CMK (cell line): ENCODE results near the gene NRXN3.
"Not testable (repeated sequence)": the region's sequence is repeated elsewhere in the genome, so short reads cannot be mapped to it uniquely, and the experiment has no call there.

Experiments
- DNase-seq: peaks from one replicate; pipeline ENCODE4 v3.0.0-alpha.2; 2010; ENCODE audit warnings: low read depth

The NRXN3 gene

DNA sequence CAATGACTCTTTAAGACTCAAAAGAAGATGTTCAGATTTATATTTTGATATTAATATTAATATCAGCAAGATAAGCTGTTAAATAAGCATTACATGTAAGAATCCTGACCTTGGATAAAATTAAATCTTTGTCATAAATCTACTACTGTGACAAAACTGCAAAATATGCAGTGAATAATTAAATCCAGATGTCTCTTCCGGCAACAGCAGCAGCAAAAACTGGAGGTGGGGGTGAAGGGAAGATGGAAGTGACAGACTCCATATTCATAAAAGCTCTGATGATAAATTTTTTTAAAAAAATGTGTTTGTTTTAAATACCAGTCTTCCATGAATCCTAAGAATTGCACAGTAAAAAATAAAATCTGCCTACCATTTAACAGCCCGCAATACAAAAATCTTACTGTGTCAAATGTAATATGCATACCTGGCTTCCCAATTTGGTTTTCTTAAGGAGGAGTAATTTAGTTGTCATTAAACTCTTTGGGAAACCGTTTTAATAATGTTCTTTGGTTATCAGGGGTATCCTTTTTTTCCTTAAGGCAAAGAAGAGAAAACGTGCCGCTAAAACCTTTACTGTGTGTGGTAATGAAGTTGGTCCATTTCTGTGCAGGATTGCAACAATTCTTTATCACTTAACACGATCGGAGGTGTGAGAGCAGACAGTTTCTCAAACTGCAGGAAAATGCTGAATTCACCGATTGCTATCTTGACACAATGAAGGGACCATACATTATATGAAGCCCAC is 1562.9 kb downstream of the NRXN3 start:
- no peak for DNase-seq

DNA sequence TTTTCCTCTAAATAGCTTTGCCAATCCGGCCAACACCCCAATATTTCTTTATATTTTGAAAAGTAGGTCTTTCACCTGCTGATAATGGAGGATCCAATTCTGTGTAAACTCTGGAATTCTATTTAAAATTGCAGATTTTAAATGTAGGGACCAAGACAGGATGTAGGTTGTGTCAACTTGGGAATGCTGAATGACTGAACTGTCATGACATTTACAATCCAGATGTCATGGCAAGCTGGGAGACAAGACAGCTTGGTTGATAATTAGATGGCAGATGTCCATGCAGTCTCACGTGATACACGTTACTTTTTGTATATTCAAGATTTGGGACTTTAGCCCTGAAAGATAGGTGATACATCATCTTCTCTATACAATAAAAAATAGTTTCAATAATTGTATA is 1564.0 kb downstream of the NRXN3 start:
- DNase-seq = no peak

DNA sequence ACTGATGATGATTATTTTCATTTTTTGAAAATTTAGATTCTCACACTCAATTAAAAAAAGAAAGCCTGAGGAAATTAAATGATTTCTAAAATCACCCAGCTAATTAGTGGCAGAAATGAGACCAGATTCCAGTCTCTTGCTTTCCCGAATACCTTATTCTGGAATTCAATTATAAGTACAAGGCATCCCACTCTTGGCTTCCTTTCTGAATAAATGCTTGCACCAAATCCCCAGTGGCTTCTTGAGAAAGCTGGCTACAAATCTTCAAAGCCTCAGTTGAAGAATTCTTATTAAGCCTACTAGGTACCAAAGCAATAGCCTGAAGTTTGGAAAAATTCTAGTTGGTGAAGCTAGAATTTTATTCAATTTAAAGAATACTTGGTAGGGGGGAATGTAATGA is 1564.5 kb downstream of the NRXN3 start:
- DNase-seq = no peak

DNA sequence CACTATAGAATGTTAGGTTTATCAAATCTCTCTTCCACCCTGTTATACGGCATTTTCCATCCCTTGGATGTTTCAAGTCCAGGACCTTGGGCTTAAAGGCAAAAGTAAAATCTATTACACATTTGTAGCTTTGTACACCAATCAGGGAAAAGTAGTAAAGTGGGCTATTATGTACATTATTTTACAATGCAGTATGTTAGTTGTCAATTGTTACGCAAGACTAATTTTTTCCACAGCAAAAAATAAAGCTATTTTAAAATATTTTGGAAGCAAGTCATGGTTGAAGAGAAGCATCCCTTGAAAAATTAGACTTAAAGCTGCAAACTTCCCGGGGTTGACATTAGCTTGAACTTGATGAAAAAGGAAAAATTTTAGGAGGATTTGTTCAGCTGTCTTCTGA is 1564.9 kb downstream of the NRXN3 start:
- DNase-seq = no peak

DNA sequence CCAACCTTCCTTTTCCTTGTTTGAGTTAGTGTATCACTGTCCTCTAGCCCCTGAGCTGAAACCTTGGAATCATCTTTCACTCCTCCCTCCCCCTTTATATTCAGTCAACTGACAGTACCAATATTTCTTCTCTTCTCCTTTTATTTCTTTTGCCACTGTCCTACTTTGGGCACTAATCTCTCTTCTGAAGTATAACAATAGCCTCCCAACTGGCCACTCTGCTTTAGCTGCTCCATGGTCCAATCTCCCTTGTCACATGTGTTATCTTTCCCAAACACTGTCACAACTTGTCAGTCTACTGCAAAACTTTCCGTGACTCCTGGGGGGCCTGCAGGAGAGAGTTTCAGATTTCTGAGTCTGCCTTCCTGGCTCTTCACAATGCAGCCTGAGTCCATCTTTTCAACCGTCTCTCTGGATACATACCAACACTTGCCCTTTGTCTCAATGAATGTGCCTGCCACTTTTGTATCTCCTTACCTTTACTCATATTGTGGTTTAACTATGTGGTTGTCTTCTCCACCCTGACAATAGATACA is 1570.0 kb downstream of the NRXN3 start:
- no peak for DNase-seq

DNA sequence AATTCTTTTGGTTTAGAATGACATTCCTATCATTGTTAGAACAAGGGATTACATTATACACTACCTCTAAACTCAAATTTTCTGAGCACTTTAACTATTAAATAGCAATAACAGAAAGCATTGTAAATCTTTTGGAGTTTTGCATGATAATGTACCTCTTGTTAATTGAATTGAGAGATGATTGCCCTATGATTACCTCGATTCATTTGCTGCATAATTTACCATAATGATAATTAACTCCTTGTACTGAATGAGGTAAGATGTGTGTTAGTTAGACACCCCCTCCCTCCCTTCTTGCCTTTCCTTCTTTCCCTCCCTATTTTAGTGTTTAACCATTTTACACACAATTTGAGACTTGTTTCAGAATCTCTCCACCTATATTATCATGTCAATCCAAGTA is 1572.0 kb downstream of the NRXN3 start:
- no peak for DNase-seq

DNA sequence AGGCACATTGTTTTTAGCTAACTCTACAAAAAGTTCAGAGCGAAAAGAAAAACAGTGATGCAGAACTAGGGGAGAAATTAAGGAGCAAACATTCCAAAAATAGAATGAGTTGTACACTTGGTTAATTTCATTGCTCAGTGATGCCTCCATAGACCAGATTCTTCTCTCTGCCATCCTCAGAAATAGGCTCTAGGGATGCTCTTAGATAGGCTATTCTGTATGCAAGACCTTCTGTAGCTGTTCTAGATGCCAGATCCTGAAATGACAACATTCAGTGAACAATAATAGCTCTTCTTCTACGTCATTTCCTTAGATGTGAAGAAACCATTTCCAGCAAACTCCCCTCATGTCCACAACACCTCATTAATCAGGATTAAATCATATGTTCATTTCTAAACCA is 1574.9 kb downstream of the NRXN3 start:
- DNase-seq = no peak

DNA sequence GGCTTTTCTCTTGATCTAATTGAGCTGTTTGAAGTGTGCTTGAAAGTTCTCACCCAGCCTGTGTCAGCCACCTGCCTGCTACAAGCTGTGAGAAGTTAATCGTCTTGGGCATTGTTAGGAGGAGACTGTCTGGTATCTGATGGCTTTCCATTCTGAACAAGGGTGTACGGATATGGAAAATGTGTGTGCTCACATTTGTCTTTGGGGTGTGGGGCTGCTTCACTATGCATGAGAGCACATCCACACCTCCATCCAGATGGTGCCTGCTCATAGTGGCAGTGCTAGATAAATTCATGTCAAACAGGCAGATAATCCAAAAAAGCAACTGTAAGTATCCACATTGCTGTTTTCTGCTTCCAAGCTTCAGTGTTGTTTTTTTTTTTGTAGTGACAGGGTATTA is 1578.9 kb downstream of the NRXN3 start:
- DNase-seq = no peak

DNA sequence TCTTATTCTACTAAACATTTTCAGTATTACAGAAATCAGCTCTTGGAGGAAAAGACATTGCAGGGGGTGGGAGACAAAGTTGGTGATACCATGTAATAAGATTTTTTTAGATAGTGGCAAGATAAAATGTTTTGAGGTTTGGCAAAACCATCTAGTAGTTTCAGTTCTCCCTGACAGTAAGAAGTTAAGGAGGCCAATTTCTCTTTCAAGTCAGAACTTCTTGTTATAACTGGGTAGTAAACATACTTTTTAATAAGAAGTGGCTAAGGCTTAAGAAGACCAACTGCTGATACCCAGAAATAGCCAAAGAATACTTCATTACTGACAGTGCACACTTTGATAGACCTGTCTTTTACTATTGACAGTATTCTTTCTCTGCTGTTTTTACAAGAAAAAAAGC is 1588.8 kb downstream of the NRXN3 start:
- DNase-seq = no peak

DNA sequence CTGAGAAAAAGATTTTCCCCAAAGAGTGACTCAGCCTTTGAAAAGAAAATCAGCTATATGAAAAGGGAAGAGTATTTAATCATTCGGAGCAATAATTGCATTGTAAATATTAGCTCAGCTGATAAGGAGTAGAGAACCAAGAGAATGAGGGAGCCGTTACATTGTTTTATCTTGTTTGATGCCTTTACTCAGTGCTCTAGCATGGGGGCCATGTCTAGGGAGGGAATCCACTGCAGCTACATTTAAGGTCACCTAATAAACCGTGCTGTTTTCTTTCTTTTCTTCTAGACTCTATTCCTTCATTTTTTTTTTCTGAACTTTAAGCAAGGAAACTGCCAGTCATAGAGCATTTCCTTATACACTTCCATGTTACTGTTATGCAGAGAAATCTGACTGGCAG is 1594.2 kb downstream of the NRXN3 start:
- no peak for DNase-seq

DNA sequence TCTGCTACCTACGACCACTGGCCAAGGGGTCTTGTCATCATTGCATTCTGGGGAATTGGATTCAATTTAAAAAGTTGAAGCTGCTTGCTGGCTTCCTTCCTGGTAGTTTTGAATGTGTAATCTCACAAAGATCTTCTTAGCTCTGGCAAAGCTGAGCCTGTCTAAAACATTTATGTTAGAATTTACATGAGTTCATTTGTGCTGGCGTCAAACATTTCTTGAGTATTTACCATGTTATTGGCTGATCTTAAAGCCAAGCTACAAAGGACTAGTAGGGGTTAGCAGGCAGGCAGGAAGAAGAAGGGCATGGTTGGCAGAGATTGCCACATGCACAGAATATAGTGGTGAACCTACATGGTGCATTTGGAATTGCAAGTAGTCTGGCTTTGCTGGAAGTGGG is 1596.3 kb downstream of the NRXN3 start:
- no peak for DNase-seq

DNA sequence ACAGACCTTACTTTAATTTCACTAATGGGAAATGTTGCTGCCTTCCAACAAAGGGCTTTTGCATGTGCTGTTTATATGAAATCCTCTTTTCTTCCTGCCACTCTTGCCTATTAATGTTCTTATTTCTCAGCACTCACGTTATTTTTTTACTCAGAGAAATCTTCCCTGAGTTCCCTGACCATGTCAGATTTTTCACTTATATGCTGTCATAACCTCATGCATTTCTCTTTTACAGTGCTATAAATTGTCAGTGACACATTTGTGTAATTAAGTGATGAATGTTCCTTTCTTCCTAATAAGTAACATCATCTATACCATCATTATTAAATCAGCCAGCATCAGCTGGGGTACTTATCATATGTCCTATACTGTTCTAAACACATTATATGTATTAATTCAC is 1597.1 kb downstream of the NRXN3 start:
- no peak for DNase-seq

DNA sequence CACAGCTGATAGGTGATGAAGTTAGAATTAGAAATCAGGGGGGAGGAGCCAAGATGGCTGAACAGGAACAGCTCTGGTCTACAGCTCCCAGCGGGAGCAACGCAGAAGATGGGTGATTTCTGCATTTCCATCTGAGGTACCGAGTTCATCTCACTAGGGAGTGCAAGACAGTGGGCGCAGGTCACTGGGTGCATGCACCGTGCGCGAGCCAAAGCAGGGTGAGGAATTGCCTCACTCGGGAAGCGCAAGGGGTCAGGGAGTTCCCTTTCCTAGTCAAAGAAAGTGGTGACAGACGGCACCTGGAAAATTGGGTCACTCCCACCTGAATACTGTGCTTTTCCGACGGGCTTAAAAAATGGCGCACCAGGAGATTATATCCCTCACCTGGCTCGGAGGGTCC is 1597.5 kb downstream of the NRXN3 start:
- DNase-seq = not testable (repeated sequence)

DNA sequence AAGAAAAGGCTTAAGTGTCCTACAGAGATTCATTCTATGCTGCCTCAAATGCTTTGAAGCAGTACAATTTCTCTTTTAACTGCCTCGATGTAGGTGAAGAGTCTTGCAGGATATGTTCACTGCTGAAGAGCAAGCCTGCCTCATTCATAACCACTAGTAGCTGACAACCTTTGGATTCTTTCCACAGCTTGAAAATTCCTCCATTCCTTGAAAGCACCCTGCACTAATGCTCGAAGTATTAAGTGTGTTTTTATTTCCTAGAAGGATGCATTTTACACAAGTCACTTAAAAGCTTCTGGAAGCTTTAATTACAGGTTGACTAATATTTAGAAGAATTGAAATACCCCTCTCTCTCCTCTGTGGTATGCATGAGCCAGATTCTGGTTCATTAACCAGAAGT is 1611.7 kb downstream of the NRXN3 start:
- no peak for DNase-seq

DNA sequence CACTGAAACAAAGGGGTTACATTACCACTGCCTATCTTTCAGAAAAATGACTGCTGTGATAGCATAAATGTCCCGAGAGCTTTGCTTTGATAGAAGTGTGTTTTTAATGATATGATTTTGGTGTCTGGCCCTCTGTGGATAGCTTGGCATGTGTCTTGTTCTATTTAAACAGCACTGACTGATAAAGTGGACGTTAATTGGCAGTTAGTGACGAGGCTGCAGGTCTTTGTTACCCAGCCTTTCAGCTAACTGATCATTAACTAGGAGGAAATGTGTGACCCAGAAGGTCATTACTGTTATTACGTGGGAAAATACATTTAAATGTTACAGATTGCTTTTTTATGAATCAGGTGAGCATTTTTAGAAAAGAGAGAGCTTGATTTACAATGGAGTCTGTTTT is 1612.9 kb downstream of the NRXN3 start:
- DNase-seq = no peak

DNA sequence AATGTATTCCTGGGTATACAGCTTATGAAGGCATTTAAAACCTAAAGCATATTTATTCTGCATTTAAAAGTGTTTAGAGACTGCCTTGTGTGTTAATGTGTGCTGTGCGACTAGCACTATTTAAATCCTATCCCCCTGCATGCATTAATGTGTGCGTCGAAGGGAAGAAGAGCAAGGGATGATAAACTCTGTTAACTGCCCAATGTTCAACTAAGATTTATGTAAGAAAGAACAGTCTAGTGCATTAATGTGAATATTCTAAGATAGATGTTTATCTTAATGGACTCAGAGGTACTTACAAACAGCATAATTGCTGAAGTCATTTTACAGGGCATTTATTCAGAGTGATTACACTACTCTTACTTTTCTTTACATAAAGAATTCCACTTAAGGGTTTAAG is 1616.3 kb downstream of the NRXN3 start:
- DNase-seq = no peak

DNA sequence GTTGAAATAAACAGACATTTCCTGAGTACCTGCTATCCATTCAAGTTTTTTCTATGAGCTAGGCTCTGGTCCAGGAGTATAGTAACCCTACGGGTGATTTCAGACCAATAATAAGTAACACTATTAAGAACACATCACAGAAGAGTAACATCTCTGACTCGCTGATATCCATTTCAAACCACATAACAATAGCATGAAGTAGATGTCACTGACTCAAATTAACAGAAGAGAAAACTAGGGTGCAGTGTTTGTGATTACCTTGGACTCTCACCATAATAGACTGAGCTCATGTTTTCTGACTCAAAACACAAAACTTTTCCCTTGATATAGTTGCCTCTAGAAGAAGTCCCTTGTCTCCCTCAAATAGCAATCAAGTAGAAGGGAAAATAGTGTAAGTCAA is 1618.2 kb downstream of the NRXN3 start:
- no peak for DNase-seq

DNA sequence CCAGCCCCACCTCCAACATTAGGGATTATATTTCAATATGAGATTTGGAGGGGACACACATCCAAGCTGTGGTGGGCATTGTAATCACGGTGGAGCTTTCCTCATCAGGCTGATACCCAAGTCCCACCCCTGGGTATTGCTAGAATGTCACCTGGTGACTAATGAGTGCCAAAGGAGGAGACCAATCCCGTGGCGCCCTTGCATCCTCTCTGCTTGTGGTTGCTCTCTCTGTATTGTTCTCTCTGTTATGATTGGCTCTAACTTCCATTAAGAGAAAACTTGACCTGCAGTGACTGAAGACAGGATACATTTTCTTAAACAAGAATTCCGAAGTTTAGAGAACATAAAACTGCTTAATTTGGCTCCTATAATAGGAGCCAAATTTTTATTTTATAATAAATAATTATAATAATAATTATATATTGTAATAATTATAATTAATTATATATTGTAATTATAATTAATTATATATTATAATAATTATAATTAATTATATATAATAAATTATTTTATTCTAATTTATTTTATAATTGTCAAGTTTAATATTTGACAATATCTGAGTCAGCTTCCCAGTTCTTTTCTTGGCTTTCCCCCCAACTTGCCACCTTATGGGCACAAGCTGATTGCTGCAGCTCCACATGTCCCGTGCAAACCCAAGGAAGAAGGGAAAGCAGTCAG is 1621.0 kb downstream of the NRXN3 start:
- no peak for DNase-seq

DNA sequence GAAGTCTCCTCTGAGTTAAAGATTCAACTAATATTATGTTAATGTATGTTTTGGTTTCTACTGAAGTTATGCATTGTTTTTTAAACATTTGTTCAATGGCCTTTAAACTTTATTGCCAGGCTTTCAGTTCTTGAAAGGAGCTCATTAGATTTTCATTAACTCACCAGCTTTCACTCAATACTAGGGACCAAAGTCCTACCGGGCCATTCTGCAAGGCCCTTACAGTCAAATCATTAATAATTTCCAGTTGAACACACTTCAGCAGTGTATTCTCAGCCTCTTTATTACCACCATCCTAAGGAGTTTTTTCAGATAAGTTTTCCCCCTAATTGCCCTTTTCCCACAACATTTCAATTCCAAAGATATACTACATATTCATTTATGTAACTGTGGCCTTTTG is 1631.9 kb downstream of the NRXN3 start:
- no peak for DNase-seq

DNA sequence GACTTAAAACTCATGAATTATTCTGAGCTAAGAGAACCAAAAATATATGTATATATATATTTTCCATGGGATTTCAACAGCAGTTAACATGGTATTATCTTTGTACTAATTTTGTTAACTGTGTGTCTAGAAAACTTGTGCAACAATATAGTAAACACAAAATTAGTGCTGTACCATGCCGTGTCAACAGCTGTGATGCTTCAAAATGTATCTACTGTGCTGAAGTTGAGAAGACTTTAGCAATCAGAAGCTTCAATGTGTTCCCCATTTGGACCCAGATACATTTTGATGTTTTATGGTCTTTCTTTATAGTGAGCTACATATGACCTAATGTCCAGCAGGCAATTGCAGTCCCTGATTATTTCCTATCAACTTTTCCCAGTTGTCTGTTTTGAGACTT is 1635.5 kb downstream of the NRXN3 start:
- DNase-seq = no peak

DNA sequence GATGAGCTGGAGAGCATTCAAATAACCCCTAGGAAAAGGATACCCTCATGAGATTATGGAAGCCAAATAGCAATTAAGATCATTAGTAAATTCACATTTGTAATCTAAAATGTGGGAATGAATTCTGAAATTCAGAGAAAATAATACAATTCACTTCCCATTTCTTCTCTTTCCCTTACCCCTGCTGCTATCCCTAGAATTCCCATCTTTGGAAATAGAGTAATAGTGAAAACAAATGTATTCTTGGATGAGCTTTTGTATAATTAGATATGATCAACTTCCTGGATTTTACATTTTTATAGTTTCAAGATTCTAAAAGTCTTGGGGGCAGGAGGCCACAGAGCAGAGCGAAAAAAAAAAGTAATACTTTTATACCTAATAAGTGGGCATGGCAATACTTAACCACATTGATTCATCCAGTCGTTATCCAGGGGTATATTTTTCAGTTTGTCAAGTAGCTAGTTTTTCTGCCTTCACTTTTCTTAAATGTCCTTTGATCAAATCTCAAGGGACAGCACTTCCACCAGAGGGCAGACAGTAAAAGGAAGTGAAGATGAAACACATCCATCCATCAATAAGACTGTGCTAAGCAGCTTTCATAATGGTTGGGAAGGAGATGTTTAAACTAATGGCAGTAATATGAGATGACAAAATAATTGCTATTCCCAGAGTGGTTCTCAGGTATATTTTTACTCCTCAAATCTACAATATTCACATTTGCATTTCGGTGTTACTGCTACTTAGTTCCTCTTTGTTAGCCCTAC is 1639.9 kb downstream of the NRXN3 start:
- no peak for DNase-seq

DNA sequence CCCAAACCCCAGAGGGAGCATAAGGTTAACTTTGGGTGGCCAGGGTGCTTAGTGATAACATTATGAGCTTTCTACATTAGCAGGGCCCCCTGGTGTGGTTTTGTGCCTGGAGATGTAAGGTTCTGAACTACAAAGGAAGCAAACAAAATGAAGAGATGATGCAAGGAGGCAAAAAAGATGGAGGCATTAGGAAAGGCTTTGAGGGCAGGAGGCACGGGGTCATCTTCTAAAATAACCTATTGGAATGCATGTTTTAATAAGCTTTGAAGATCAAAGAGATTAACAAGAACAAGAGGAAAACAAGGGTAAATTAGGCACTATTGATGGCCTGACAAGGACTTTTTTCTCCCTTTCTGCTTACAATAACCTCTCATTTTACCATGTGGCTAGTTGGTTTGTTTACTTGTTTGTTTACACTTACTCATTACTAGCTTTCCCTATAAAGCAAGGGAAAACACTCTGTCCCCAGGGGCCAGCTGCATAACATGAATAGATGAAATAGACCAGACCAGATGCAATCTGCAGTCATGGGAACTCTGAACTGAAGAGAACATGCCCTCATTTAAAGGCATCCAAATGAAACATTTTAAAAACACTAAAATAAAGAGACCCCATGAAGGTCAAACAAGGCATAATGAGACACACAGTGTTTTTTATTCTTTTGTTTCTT is 1650.8 kb downstream of the NRXN3 start:
- DNase-seq = no peak
